ENCODE measurements around the gene ELMOD1. TPM values are rescaled to one million over a fixed set of nuclear protein-coding genes. Genes with fewer than 3 reads are reported as not detected.

Gene ELMOD1
- total RNA-seq, 1 donor from 2014 or later = 0.55 TPM

DNA sequence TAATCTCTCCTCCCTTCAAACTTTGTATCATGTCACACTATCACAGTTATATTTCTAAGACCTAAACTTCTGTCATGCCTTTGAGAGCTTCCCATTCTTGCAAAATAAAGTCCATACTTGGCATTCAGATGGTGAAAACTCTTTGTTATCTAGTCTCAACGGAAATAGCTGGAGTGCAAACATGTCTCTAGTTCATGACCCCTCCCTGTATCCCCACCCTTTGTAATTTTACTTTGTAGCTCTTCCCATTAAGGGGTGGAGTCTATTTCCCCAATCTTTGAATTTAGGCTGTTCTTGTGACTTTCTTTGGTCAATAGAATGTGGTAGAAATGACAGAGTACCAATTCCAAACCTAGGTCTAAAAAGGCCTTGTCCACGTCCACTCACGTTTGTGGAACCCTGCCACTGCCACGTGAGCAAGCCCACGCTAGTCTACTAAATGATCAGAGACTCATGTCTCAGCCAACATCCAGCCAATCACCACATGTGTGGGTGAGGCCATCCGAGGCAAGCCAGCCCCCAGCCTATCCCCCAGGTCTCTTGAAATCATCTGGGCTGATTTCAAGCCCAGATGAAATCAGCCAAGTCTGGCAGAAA, 97.5 kb downstream of the ELMOD1 start:
- DNase-seq (ENCODE audit: low spot score, unreplicated experiment) = no peak
- no peaks in the 10 kb centered on the region for H3K36me3 Mint-ChIP-seq (ENCODE audit: insufficient read depth)
- H3K4me1 Mint-ChIP-seq (ENCODE audit: low read depth) = peaks cover 2% of the 10 kb centered on the region
- H3K4me3 Mint-ChIP-seq (ENCODE audit: low read depth) = no peak overlapping the region
- H3K27ac Mint-ChIP-seq = no peak overlapping the region
- H3K9me3 Mint-ChIP-seq (ENCODE audit: low read depth) = no peaks in the 10 kb centered on the region
- H3K27me3 Mint-ChIP-seq = peaks cover 9% of the 10 kb centered on the region
- TF ChIP-seq, protein P1, sequence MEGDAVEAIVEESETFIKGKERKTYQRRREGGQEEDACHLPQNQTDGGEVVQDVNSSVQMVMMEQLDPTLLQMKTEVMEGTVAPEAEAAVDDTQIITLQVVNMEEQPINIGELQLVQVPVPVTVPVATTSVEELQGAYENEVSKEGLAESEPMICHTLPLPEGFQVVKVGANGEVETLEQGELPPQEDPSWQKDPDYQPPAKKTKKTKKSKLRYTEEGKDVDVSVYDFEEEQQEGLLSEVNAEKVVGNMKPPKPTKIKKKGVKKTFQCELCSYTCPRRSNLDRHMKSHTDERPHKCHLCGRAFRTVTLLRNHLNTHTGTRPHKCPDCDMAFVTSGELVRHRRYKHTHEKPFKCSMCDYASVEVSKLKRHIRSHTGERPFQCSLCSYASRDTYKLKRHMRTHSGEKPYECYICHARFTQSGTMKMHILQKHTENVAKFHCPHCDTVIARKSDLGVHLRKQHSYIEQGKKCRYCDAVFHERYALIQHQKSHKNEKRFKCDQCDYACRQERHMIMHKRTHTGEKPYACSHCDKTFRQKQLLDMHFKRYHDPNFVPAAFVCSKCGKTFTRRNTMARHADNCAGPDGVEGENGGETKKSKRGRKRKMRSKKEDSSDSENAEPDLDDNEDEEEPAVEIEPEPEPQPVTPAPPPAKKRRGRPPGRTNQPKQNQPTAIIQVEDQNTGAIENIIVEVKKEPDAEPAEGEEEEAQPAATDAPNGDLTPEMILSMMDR (IDR thresholded peaks at IDR 0.05; ENCODE audit: unreplicated experiment) = no peak

DNA sequence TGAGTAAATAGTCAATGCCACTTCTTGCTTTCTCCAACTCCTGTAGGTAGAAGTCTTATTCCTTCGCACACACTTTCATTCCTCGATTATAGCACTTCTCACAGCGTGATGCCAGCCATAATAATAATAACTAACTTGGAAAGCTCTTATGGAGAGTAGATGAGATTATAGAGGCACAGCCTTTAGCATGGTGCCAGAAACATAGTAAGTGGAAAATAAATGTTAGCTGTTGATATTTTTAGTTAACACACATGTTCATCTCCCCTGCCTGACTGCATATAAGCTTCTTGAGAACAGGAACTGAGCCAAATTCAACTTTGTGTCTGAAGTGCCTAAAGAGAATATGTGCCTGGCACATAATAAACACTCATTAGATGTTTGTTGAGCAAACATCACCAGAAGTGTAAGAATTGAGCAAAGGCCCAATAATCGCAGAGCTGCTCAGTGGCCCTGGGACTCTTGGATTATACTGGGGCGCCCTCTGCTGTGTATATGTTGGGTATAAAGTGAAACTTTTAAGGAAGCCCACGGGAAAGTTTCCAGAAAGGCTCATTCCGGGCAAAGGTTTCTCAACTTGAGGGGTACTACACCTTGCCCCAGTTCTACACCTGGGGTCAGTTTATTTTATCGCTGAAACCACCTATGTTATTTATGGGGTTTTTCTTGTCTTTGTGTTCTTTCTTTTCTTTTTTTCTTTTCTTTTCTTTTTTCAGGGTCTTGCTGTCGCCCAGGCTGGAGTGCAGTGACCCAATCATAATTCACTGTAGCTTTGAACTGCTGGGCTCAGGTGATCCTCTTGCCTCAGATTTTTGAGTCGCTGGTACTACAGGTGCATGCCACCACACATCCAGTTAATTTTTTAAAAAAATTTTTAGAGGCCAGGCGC, 98.6 kb downstream of the ELMOD1 start:
- TF ChIP-seq, protein P1 (IDR thresholded peaks at IDR 0.05; ENCODE audit: unreplicated experiment) = peak; percentile 79
- peaks cover 6% of the 10 kb centered on the region for H3K27me3 Mint-ChIP-seq
- H3K36me3 Mint-ChIP-seq (ENCODE audit: insufficient read depth) = no peaks in the 10 kb centered on the region

DNA sequence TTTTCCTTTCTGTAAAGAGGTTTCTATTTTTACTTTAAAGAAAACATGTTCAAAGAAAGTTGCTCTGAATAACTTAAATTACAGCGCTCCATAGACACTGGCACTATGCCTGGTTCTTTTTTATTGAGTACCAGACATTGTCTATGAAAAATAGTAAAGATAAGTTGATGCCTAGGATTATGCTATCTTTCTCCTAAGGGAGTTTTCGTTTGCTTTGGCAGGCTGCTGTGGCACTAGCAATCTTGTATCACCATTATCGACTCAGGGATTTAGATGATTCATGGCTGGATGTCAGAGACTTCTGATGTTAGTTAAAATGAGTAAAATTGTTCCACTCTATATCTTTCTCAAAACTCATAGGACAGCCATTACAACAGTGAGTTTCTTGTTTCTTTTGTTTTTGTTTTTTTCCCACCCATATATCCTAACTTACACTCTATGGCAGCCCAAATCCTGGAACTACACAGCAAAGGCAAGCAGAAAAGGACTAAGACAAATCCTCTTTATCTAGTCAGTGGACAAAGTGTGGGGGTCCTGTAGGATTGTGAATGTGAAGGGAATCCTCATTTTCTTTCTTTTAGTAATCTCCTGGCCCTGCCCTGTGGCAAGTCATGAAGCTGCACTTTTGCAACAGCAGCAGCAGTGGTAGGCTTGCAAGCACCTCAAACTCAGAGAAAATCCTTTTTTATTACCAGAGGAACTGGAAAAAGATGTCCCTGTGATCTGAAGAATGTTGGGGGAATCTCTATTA, 100.2 kb downstream of the ELMOD1 start:
- Mint-ChIP-seq H3K27me3 (peaks cover 3% of the 10 kb centered on the region), H3K36me3 (ENCODE audit: insufficient read depth) (no peaks in the 10 kb centered on the region), H3K9me3 (ENCODE audit: low read depth) (no peaks in the 10 kb centered on the region), H3K4me1 (ENCODE audit: low read depth) (peaks cover 2% of the 10 kb centered on the region), H3K27ac (no peak overlapping the region), H3K4me3 (ENCODE audit: low read depth) (no peak overlapping the region)
- DNase-seq (ENCODE audit: low spot score, unreplicated experiment) = no peak
- TF ChIP-seq, protein P1 (IDR thresholded peaks at IDR 0.05; ENCODE audit: unreplicated experiment) = no peak

More for the DNA sequence above, 98.6 kb downstream of the ELMOD1 start:
- H3K27ac Mint-ChIP-seq = no peak overlapping the region
- DNase-seq (ENCODE audit: low spot score, unreplicated experiment) = peak; percentile 48
- H3K4me3 Mint-ChIP-seq (ENCODE audit: low read depth) = no peak overlapping the region
- H3K4me1 Mint-ChIP-seq (ENCODE audit: low read depth) = peaks cover 2% of the 10 kb centered on the region
- H3K9me3 Mint-ChIP-seq (ENCODE audit: low read depth) = no peaks in the 10 kb centered on the region

DNA sequence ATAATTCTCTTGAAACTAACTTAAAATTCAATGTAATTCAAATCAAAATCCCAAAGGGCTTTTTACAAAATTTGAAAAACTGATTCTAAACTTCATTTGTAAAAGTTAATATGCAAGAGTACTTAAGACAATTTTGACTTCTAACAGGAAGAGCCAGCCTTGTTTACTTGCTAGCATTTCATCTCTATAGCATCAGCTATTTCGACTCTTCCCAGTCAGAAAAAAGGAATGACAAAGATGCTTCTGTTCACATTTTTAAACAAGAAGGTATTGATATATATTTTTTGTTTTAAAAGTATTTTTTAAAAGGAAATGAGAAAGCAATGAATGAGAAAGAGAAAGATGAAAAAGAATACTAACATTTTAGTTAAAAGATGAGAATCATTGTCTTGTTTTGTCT, 104.5 kb downstream of the ELMOD1 start:
- Mint-ChIP-seq H3K4me3 (ENCODE audit: low read depth) (no peak overlapping the region), H3K4me1 (ENCODE audit: low read depth) (no peaks in the 10 kb centered on the region), H3K27ac (no peak overlapping the region), H3K27me3 (peaks cover 7% of the 10 kb centered on the region), H3K9me3 (ENCODE audit: low read depth) (no peaks in the 10 kb centered on the region), H3K36me3 (ENCODE audit: insufficient read depth) (no peaks in the 10 kb centered on the region)
- TF ChIP-seq, protein P1 (IDR thresholded peaks at IDR 0.05; ENCODE audit: unreplicated experiment) = no peak
- DNase-seq (ENCODE audit: low spot score, unreplicated experiment) = no peak

DNA sequence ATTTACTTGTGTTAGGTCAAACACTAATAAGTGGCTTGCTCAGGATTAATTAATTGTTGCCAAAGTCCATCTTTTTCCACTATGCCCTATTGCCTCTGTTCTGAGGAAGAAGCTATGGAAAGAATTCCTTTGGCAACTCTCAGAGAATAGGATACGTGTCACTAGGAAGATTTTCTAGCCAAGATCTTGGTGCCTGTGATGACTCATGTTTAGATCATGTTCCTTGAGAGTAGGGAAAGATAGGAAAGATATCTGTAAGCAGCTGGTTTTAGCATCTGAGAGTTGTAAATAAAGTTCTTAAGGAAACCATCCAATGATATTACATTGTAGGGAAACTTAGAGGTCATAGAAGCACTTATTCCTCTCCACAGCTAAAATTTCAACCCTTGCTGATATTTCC, 105.2 kb downstream of the ELMOD1 start:
- H3K36me3 Mint-ChIP-seq (ENCODE audit: insufficient read depth) = no peaks in the 10 kb centered on the region
- DNase-seq (ENCODE audit: low spot score, unreplicated experiment) = no peak
- no peak overlapping the region for H3K27ac Mint-ChIP-seq
- H3K4me1 Mint-ChIP-seq (ENCODE audit: low read depth) = no peaks in the 10 kb centered on the region
- no peaks in the 10 kb centered on the region for H3K9me3 Mint-ChIP-seq (ENCODE audit: low read depth)
- TF ChIP-seq, protein P1 (IDR thresholded peaks at IDR 0.05; ENCODE audit: unreplicated experiment) = no peak
- no peak overlapping the region for H3K4me3 Mint-ChIP-seq (ENCODE audit: low read depth)
- peaks cover 7% of the 10 kb centered on the region for H3K27me3 Mint-ChIP-seq
